Fibroblast of pulmonary artery (primary cell): ENCODE data around the gene DHCR7.

Experiments used
- DNase-seq: peaks from one replicate; pipeline ENCODE4 v3.0.0-alpha.2; 2010; ENCODE audit warnings: low read depth
- H3K4me3 ChIP-seq: replicated peaks from 2 replicates; pipeline ENCODE4 v1.5.1; 2011; ENCODE audit warnings: low read depth, mild to moderate bottlenecking, control low read depth, low read length, moderate library complexity
- CTCF ChIP-seq: IDR thresholded peaks from 2 replicates; pipeline ENCODE4 v1.5.1; 2011; ENCODE audit warnings: mild to moderate bottlenecking, control low read depth, low read length, inconsistent platforms; ENCODE audit errors: missing control alignments

DHCR7 gene

GRCh38 chr11:71440021-71440755 lies 8.0 kb downstream of the DHCR7 start:
- TF ChIP-seq CTCF = no peak
- no peak overlapping the region for H3K4me3 ChIP-seq
- no peak for DNase-seq

DNA sequence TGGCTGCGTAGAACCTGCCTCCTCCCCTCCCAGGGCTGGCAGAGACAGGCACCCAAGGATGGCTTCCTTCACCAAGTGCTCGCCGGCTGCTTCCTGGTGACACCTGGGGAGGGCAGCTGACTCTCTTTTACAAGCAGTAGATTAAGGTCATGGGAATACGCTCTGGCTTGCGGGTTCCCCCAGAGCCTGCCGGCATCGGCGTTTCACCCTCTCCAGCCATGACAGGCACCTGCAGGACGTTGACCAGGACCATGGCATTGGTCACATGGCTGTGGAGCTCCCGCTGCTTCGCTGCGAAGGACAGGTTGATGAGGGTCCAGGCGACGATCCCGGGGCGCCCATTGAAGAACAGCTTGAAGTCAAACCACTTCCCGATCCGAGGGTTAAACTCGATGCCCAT lies 9.5 kb downstream of the DHCR7 start:
- DNase-seq = no peak
- H3K4me3 ChIP-seq = no peak overlapping the region
- no peak for TF ChIP-seq CTCF

DNA sequence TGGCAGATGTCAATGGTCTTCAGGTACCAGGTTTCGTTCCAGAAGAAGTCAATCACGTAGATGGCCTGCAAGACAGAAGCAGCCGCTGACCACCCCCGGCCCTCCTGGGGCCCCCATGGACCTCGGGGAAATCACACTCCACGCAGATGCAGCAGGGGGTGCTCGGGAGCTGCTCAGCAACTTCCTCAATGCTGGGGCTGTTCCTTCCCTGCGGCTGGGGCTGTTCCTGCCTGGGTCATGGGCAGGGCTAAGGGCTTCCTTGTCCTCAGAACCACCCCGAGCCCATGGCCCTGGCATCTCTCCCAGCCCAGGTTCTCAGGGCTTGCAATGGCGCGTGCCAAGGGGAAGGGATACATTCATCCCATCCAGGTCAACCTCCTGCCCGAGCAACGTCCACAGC lies 10.3 kb downstream of the DHCR7 start:
- no peak for DNase-seq
- no peak overlapping the region for H3K4me3 ChIP-seq
- TF ChIP-seq CTCF = no peak

DNA sequence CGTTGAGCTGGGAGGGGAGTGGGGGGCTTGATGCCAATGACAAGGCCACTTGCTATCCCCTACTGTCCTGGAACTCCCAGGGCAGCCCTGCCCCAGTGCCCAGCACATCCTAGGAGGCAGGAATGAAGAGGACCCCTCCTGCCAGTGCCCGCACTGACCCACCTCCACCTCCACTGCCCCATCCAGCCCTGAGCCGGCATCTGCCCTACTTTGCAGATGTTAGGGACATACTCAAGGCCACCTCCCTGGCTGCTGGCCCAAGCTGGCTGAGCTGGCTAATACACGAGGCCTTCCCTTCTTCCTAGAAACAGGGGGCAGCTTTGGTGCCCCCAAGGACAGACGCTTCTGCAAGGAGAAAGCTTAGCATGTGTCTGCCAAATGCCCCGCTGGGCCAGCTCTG lies 10.8 kb downstream of the DHCR7 start:
- no peak for TF ChIP-seq CTCF
- no peak overlapping the region for H3K4me3 ChIP-seq
- no peak for DNase-seq

GRCh38 chr11:71436861-71437260 lies 11.3 kb downstream of the DHCR7 start:
- no peak overlapping the region for H3K4me3 ChIP-seq
- DNase-seq = no peak
- no peak for TF ChIP-seq CTCF

GRCh38 chr11:71435278-71435951 lies 12.8 kb downstream of the DHCR7 start:
- no peak overlapping the region for H3K4me3 ChIP-seq
- no peak for TF ChIP-seq CTCF
- no peak for DNase-seq
